Measurements from ENCODE around the gene PCSK4.

PCSK4 gene

DNA sequence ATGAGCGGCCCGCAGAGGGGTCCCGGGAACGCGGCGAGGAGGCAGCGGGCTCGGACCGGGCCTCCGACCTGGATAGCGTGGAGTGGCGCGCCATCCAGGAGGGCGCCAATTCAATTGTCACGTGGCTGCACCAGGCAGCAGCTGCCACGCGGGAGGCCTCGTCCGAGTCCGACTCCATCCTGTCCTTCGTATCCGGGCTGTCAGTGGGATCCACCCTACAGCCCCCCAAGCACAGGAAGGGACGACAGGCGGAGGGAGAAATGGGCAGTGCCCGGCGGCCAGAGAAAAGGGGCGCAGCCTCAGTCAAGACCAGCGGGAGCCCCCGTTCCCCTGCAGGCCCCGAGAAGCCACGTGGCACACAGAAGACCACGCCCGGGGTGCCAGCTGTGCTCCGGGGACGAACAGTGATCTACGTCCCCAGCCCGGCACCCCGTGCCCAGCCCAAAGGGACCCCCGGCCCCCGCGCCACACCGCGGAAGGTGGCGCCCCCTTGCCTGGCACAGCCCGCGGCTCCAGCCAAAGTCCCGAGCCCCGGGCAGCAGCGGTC is 21.8 kb downstream of the PCSK4 start:
- peak; percentile 57 for DNase-seq
- Mint-ChIP-seq H3K27ac (no peak overlapping the region), H3K27me3 (peaks cover 13% of the 10 kb centered on the region), H3K4me1 (ENCODE audit: low read depth) (peaks cover 19% of the 10 kb centered on the region), H3K9me3 (no peaks in the 10 kb centered on the region), H3K36me3 (ENCODE audit: low read depth) (peaks cover under 1% of the 10 kb centered on the region), H3K4me3 (peak overlapping the region; percentile 44)

DNA sequence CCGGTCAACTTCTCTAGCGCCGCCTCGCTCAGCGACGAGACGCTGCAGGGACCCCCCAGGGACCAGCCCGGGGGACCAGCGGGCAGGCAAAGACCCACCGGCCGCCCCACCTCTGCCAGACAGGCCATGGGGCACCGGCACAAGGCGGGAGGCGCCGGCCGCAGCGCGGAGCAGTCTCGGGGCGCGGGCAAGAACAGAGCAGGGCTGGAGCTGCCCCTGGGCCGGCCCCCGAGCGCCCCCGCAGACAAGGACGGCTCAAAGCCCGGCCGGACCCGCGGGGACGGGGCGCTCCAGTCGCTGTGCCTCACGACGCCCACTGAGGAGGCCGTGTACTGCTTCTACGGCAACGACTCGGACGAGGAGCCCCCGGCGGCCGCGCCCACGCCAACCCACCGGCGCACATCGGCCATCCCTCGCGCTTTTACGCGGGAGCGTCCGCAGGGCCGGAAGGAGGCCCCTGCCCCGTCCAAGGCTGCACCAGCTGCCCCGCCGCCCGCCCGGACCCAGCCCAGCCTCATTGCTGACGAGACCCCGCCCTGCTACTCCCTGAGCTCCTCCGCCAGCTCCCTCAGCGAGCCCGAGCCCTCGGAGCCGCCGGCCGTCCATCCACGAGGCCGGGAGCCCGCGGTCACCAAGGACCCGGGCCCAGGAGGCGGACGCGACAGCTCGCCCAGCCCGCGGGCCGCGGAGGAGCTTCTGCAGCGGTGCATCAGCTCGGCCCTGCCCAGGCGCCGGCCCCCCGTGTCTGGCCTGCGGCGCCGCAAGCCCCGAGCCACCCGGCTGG is 22.5 kb downstream of the PCSK4 start:
- no peaks in the 10 kb centered on the region for H3K36me3 Mint-ChIP-seq (ENCODE audit: low read depth)
- no peak overlapping the region for H3K27ac Mint-ChIP-seq
- no peaks in the 10 kb centered on the region for H3K9me3 Mint-ChIP-seq
- peak; percentile 46 for DNase-seq
- peaks cover 13% of the 10 kb centered on the region for H3K27me3 Mint-ChIP-seq
- no peak overlapping the region for H3K4me3 Mint-ChIP-seq
- peaks cover 16% of the 10 kb centered on the region for H3K4me1 Mint-ChIP-seq (ENCODE audit: low read depth)

DNA sequence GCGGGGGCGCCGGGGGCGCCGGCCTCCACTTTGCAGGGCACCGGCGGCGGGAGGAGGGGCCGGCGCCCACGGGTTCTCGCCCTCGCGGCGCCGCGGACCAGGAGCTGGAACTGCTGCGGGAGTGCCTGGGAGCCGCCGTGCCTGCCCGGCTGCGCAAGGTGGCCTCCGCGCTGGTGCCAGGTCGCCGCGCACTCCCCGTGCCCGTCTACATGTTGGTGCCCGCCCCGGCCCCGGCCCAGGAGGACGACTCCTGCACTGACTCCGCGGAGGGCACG is 23.0 kb downstream of the PCSK4 start:
- Mint-ChIP-seq H3K4me3 (no peak overlapping the region), H3K36me3 (ENCODE audit: low read depth) (no peaks in the 10 kb centered on the region), H3K4me1 (ENCODE audit: low read depth) (peaks cover 15% of the 10 kb centered on the region), H3K27me3 (peaks cover 13% of the 10 kb centered on the region), H3K27ac (no peak overlapping the region), H3K9me3 (no peaks in the 10 kb centered on the region)
- no peak for DNase-seq

DNA sequence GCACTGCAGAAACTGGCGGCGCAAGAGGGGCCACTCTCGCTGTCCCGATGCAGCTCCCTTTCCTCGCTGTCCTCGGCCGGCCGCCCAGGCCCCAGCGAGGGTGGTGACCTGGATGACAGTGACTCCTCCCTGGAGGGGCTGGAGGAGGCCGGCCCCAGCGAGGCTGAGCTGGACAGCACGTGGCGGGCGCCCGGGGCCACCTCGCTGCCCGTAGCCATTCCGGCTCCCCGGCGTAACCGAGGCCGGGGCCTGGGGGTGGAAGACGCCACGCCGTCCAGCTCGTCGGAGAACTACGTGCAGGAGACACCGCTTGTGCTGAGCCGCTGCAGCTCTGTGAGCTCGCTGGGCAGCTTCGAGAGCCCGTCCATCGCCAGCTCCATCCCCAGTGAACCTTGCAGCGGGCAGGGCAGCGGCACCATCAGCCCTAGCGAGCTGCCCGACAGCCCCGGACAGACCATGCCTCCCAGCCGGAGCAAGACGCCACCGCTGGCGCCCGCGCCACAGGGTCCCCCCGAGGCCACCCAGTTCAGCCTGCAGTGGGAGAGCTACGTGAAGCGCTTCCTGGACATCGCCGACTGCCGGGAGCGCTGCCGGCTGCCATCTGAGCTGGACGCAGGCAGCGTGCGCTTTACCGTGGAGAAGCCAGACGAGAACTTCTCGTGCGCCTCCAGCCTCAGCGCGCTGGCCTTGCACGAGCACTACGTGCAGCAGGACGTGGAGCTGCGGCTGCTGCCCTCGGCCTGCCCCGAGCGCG is 23.5 kb downstream of the PCSK4 start:
- peak; percentile 42 for DNase-seq
- no peaks in the 10 kb centered on the region for H3K9me3 Mint-ChIP-seq
- peaks cover 10% of the 10 kb centered on the region for H3K4me1 Mint-ChIP-seq (ENCODE audit: low read depth)
- no peak overlapping the region for H3K27ac Mint-ChIP-seq
- no peak overlapping the region for H3K4me3 Mint-ChIP-seq
- peaks cover 13% of the 10 kb centered on the region for H3K27me3 Mint-ChIP-seq
- H3K36me3 Mint-ChIP-seq (ENCODE audit: low read depth), result no peaks in the 10 kb centered on the region

DNA sequence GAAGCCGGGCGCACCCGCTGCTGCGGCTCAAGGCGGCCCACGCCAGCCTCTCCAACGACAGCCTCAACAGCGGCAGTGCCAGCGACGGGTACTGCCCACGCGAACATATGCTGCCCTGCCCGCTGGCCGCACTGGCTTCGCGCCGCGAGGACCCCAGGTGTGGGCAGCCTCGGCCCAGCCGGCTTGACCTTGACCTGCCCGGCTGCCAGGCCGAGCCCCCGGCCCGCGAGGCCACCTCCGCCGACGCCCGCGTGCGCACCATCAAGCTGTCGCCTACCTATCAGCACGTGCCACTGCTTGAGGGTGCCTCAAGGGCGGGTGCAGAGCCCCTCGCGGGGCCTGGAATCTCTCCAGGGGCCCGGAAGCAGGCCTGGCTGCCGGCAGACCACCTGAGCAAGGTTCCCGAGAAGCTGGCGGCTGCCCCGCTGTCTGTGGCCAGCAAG is 24.1 kb downstream of the PCSK4 start:
- Mint-ChIP-seq H3K36me3 (ENCODE audit: low read depth) (no peaks in the 10 kb centered on the region), H3K9me3 (no peaks in the 10 kb centered on the region)
- peak; percentile 29 for DNase-seq

DNA sequence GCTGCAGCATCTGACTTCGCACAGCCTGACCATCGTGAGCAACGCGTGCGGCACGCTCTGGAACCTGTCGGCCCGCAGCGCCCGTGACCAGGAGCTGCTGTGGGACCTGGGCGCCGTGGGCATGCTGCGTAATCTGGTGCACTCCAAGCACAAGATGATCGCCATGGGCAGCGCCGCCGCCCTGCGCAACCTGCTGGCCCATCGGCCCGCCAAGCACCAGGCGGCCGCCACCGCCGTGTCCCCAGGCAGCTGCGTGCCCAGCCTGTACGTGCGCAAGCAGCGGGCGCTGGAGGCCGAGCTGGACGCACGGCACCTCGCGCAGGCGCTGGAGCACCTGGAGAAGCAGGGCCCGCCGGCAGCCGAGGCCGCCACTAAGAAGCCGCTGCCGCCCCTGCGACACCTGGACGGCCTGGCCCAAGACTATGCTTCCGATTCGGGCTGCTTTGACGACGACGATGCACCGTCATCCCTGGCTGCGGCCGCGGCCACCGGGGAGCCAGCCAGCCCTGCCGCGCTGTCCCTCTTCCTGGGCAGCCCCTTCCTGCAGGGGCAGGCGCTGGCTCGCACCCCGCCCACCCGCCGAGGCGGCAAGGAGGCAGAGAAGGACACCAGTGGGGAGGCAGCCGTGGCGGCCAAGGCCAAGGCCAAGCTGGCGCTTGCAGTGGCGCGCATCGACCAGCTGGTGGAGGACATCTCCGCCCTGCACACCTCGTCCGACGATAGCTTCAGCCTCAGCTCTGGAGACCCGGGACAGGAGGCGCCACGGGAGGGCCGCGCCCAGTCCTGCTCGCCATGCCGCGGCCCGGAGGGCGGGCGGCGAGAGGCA is 24.7 kb downstream of the PCSK4 start:
- Mint-ChIP-seq H3K4me1 (ENCODE audit: low read depth) (peaks cover 6% of the 10 kb centered on the region), H3K36me3 (ENCODE audit: low read depth) (no peaks in the 10 kb centered on the region), H3K9me3 (no peaks in the 10 kb centered on the region), H3K4me3 (no peak overlapping the region), H3K27me3 (peaks cover 13% of the 10 kb centered on the region), H3K27ac (no peak overlapping the region)
- peak; percentile 54 for DNase-seq

More for the DNA sequence above, 24.1 kb downstream of the PCSK4 start:
- H3K27me3 Mint-ChIP-seq, result peaks cover 13% of the 10 kb centered on the region
- no peak overlapping the region for H3K27ac Mint-ChIP-seq
- peaks cover 6% of the 10 kb centered on the region for H3K4me1 Mint-ChIP-seq (ENCODE audit: low read depth)
- H3K4me3 Mint-ChIP-seq, result no peak overlapping the region

DNA sequence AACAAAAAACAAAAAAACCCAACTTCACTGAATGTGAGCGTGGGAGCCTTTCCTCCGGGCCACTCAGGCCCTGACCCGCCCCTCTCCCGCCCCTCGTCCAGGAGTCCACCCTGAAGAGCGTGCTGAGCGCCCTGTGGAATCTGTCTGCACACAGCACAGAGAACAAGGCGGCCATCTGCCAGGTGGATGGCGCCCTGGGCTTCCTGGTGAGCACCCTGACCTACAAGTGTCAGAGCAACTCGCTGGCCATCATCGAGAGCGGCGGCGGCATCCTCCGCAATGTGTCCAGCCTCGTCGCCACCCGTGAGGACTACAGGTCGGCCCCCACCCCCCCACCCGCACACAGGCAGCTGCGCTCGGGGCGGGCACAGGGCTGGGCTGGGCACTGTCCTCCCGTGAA is 28.3 kb downstream of the PCSK4 start:
- Mint-ChIP-seq H3K27me3 (peaks cover 24% of the 10 kb centered on the region), H3K4me1 (ENCODE audit: low read depth) (peaks cover 6% of the 10 kb centered on the region), H3K9me3 (no peaks in the 10 kb centered on the region), H3K36me3 (ENCODE audit: low read depth) (no peaks in the 10 kb centered on the region), H3K4me3 (no peak overlapping the region), H3K27ac (no peak overlapping the region)
- peak; percentile 17 for DNase-seq

DNA sequence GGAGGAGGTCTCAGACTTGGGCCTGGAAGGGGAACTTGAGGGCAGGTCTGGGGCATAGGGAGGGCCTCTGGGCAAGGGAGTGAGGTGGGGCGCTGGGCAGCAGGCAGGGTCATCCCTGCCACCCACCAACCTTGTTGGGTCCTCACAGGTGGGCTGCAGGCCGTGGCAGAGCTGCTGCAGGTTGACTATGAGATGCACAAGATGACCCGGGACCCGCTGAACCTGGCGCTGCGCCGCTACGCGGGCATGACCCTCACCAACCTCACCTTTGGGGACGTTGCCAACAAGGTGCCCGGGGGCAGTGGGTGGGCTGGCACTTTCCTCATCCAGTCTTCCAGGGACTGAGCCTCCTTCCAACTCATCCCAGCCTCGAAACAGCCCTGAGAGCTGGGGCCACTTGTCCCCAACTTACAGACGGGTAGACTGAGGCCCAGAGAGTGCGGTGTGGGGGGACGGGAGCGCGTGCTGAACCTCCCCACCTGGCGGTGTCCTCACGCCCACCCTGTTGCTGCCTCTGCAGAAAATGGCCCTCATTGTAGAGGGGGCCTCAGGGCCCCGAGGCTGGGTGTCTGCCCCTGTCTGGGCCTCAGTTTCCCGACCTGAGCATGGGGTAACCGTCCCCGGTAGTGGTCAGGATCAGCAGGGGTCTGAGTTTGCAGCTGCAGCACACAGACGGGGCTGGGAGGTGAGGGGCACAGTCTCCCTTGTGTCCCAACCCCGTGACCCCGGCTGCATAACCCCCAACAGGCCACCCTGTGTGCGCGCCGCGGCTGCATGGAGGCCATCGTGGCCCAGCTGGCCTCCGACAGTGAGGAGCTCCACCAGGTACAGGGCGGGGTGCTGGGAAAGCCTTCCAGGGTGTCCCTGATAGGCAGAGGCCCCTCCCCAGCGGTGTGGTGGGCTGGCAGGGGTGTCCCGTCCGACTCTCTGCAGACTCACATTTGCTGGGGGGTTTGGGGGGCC is 29.8 kb downstream of the PCSK4 start:
- no peak overlapping the region for H3K4me3 Mint-ChIP-seq
- no peak for DNase-seq
- H3K36me3 Mint-ChIP-seq (ENCODE audit: low read depth), result no peaks in the 10 kb centered on the region
- H3K27me3 Mint-ChIP-seq, result peaks cover 31% of the 10 kb centered on the region
- no peaks in the 10 kb centered on the region for H3K9me3 Mint-ChIP-seq
- H3K4me1 Mint-ChIP-seq (ENCODE audit: low read depth), result peaks cover 11% of the 10 kb centered on the region
- no peak overlapping the region for H3K27ac Mint-ChIP-seq

DNA sequence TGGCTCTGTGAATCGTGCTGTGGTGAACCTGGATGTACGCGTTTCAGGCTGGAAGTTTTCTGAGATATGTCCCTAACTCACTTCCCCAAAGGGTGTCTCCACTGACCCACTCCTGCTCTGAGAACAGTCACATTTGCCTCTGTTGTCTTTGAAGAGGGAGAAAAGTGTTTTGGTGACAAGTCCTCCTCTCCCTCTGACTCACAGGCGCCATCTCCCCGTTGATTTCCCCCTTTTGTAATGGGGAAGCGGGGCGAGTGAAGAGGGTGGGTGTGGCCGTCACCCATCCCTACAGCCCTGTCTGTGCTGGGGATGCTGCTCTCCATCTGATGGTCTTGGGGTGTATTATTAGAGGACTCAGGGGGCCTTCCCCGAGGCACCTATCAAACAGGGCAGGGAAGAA is 30.7 kb downstream of the PCSK4 start:
- H3K27me3 Mint-ChIP-seq, result peaks cover 37% of the 10 kb centered on the region
- H3K4me1 Mint-ChIP-seq (ENCODE audit: low read depth), result peaks cover 14% of the 10 kb centered on the region
- DNase-seq, result no peak
- H3K9me3 Mint-ChIP-seq, result no peaks in the 10 kb centered on the region
- no peaks in the 10 kb centered on the region for H3K36me3 Mint-ChIP-seq (ENCODE audit: low read depth)
- no peak overlapping the region for H3K4me3 Mint-ChIP-seq
- H3K27ac Mint-ChIP-seq, result no peak overlapping the region

DNA sequence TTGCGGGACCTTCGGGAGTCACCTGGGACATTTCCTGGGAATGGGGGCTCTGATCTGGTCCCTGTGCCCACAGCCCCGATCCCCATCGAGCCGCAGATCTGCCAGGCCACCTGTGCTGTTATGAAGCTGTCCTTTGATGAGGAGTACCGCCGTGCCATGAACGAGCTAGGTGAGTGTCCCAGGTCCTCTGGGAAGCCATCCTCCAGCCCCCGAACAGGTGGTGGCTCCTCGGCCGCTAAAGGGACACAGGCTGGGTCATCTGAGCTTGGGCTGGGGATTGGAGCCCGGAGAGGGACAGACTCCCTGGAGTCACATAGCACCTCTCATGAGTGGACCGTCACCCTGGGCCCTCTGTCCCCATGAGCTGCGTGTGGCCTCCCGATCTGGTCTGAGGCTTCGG is 32.3 kb downstream of the PCSK4 start:
- H3K27ac Mint-ChIP-seq, result no peak overlapping the region
- peaks cover 14% of the 10 kb centered on the region for H3K4me1 Mint-ChIP-seq (ENCODE audit: low read depth)
- no peaks in the 10 kb centered on the region for H3K9me3 Mint-ChIP-seq
- DNase-seq, result no peak
- H3K27me3 Mint-ChIP-seq, result peaks cover 48% of the 10 kb centered on the region
- no peak overlapping the region for H3K4me3 Mint-ChIP-seq
- no peaks in the 10 kb centered on the region for H3K36me3 Mint-ChIP-seq (ENCODE audit: low read depth)

DNA sequence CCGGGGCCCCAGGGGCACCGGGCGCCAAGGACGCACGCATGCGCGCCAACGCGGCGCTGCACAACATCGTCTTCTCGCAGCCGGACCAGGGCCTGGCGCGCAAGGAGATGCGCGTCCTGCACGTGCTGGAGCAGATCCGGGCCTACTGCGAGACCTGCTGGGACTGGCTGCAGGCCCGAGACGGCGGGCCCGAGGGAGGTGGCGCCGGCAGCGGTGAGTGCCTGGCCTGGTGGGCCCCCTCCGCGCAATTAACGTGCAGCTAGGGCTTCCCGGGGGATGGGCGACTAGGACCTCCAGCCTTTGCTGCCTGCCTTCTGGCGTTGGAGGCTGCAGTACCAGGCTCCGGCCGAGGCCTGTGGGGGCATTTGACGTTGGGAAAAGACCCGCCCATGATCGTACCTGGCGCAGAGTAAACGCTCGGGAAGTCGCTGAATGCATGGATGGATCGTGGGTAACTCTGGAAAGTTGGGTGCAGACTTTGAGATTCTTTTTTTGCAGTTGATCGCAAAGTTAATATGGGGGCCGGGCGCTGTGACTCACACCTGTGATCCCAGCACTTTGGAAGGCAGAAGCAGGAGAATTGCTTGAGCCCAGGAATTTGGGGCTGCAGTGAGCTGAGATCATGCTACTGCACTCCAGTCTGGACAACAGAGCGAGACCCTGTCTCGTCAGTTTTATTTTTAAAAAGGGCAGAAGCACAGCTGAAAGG is 33.0 kb downstream of the PCSK4 start:
- Mint-ChIP-seq H3K4me1 (ENCODE audit: low read depth) (peaks cover 14% of the 10 kb centered on the region), H3K27me3 (peaks cover 55% of the 10 kb centered on the region), H3K4me3 (no peak overlapping the region), H3K27ac (no peak overlapping the region), H3K9me3 (no peaks in the 10 kb centered on the region), H3K36me3 (ENCODE audit: low read depth) (no peaks in the 10 kb centered on the region)
- DNase-seq, result no peak

DNA sequence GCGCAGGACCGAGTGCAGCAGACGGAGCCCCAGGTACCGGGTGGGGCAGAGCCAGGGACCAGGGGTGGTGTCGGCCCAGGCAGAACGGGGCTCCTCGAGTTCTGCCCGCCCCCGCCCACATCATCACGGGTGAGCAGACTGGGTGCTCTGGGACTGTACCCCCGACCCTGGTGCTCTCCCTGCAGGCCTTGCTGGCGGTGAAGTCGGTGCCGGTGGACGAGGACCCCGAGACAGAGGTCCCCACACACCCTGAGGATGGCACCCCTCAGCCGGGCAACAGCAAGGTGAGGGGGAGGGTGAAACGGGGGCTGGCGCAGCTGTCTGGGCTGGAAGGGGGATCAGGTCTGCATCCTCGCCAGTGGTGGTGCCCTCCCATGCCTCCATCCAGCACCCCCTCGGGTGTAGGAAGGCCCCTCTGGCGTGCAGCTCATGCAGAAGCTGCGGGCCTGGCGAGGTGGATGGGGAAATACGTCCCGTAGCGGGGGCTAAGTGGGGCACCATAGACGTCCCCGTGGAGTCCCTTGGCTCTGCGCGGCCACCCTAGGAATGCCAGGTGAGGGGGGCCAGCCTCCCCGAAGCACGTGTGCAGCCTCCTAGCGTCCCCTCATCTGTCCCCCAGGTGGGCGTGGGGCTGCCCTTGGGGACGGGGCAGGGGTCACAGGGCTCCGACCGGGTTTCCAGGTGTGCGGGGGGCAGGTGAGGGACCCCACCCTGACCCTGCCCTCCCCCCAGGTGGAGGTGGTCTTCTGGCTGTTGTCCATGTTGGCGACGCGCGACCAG is 33.8 kb downstream of the PCSK4 start:
- Mint-ChIP-seq H3K36me3 (ENCODE audit: low read depth) (no peaks in the 10 kb centered on the region), H3K4me1 (ENCODE audit: low read depth) (peaks cover 14% of the 10 kb centered on the region), H3K4me3 (no peak overlapping the region), H3K27ac (no peak overlapping the region), H3K9me3 (no peaks in the 10 kb centered on the region), H3K27me3 (peaks cover 64% of the 10 kb centered on the region)
- DNase-seq, result no peak
